GM12875 (cell line): ENCODE measurements around the gene VPS25.

Experiments
- H3K4me3 ChIP-seq: one replicate; pipeline ENCODE4 v1.5.1; 2011; ENCODE audit warnings: low read depth, low read length, control low read depth
- TF ChIP-seq, protein P1 (sequence below): IDR thresholded peaks from 2 replicates; pipeline ENCODE4 v1.5.1; 2011; ENCODE audit warnings: low read depth, mild to moderate bottlenecking, control low read depth, inconsistent platforms, low read length, moderate library complexity, borderline replicate concordance; ENCODE audit not compliant: insufficient read depth

VPS25 gene

DNA sequence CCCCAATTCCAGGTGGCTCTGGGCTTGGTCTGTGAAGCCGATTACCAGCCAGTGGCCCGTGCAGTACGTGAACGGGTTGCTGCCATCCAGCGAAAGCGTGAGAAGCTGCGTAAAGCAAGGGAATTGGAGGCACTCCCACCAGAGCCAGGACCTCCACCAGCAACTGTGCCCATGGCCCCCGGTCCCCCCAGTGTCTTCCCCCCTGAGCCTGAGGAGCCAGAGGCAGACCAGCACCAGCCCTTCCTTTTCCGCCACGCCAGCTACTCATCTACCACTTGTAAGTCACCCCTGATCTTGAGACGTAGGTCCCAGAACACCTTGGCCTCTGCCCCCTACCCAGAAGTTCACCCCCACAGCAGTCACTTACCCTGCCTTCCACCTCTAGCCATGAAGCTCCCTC lies 14.0 kb downstream of the VPS25 start:
- H3K4me3 ChIP-seq: no peak overlapping the region
- TF ChIP-seq, protein P1, sequence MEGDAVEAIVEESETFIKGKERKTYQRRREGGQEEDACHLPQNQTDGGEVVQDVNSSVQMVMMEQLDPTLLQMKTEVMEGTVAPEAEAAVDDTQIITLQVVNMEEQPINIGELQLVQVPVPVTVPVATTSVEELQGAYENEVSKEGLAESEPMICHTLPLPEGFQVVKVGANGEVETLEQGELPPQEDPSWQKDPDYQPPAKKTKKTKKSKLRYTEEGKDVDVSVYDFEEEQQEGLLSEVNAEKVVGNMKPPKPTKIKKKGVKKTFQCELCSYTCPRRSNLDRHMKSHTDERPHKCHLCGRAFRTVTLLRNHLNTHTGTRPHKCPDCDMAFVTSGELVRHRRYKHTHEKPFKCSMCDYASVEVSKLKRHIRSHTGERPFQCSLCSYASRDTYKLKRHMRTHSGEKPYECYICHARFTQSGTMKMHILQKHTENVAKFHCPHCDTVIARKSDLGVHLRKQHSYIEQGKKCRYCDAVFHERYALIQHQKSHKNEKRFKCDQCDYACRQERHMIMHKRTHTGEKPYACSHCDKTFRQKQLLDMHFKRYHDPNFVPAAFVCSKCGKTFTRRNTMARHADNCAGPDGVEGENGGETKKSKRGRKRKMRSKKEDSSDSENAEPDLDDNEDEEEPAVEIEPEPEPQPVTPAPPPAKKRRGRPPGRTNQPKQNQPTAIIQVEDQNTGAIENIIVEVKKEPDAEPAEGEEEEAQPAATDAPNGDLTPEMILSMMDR: no peak

DNA sequence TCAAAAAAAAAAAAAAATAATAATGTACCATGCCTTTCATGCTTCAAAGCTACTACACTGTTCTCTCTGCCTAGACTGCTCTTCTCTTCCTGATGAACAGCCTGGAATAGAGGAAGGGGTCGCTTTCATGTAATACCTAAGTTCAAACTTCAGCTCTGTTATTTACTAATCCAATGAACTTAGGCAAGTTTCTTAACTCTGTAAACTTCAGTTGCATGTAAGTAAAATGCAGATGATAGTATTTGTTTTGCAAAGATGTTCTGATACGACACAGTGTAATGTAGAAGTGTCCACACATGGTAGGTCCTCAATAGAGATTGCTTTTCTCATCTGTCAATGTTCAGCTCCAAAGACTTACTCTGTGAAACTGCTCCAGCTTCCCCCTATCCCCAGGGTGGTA lies 18.7 kb downstream of the VPS25 start:
- no peak overlapping the region for H3K4me3 ChIP-seq
- TF ChIP-seq, protein P1: no peak

DNA sequence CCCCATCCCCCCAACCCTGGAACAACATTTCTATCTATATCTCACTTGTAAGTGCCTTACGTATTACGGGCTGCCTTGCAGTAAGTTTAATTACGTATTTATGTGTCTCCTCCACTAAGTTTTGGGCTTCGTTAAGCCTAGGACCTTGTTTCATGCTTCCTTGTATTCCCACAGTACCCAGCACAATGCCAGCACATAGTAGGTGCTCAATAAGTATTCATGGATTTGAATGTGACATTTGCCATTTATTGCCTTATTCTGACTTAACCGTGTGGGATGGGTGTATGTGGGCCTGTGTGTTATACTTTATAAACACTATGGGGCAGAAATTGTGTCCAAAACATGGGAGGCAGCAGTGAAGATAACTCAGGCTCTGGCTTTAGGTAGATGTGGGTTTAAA lies 19.3 kb downstream of the VPS25 start:
- TF ChIP-seq, protein P1: no peak
- no peak overlapping the region for H3K4me3 ChIP-seq

DNA sequence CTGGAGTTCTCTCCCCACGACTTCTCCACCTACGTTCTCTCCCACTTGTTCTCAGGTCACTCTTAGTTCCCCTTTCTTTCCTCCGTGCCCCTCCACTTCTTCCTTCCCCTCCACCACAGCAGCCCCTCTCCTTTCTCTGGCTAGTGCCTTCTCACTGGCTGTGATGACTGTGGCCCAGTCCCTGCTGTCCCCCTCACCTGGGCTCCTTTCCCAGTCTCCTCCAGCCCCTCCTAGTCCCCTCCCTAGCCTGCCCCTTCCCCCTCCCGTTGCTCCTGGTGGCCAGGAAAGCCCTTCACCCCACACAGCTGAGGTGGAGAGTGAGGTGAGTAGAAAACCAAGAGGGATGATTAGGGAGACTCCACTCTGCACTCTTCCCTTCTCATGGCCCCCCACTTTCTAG lies 21.8 kb downstream of the VPS25 start:
- H3K4me3 ChIP-seq: no peak overlapping the region
- TF ChIP-seq, protein P1: no peak

DNA sequence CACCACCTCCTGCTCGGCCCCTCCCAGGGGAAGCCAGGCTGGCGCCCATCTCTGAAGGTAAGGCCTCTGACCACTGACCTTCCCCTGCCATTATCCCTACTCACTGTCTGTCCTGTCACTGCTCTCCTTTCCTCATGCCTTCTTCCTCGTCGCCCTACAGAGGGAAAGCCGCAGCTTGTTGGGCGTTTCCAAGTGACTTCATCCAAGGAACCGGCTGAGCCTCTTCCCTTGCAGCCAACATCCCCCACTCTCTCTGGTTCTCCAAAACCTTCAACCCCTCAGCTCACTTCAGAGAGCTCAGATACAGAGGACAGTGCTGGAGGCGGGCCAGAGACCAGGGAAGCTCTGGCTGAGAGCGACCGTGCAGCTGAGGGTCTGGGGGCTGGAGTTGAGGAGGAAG lies 22.2 kb downstream of the VPS25 start:
- TF ChIP-seq, protein P1: no peak
- H3K4me3 ChIP-seq: no peak overlapping the region

DNA sequence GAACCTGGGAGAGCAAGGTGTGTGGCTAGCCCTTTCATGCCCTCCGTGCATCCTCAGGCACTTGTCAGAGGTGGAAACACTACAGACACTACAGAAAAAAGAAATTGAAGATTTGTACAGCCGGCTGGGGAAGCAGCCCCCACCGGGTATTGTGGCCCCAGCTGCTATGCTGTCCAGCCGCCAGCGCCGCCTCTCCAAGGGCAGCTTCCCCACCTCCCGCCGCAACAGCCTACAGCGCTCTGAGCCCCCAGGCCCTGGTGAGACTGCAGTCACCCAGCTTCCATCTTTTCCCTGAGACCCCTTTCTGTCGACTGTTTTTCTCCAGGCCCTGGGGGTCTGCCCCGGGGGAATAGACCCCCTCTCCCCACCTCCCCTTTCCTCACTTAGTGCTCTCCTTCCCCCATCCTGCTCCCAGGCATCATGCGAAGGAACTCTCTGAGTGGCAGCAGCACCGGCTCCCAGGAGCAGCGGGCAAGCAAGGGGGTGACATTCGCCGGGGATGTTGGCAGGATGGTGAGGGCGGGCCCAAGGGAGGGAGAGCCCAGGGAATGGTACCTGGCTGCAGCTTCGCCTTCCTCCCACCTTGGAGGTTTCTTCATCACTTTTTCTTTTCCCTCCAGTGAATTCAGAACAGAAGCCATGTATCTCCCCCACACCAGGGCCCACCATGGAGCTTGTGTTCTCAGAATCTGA lies 23.0 kb downstream of the VPS25 start:
- TF ChIP-seq, protein P1: no peak
- H3K4me3 ChIP-seq: no peak overlapping the region
